VCaP (cell line): ENCODE measurements around the gene RNF144A.
A peak's percentile ranks its signal among the peaks of the same experiment; 100 is the strongest.

Experiments used
- H3K27ac ChIP-seq: fragments of 450-650 bp; 2 replicates; pipeline ENCODE4 v1.5.1; 2017
- CTCF ChIP-seq: fragments of 450-650 bp; conservative IDR thresholded peaks from 2 replicates; pipeline ENCODE4 v1.5.1; 2017; ENCODE audit warnings: mild to moderate bottlenecking, moderate library complexity

RNF144A gene

GRCh38 chr2:6937157-6937556 is 19.9 kb downstream of the RNF144A start:
- no peak for TF ChIP-seq CTCF
- H3K27ac ChIP-seq, result peak overlapping the region; percentile 50

GRCh38 chr2:6937582-6937981 is 20.4 kb downstream of the RNF144A start:
- TF ChIP-seq CTCF, result no peak
- peak overlapping the region; percentile 50 for H3K27ac ChIP-seq

- H3K27ac ChIP-seq, result no peak overlapping the region
- no peak for TF ChIP-seq CTCF
Measured at GRCh38 chr2:6939071-6939470, 21.9 kb downstream of the RNF144A start.

GRCh38 chr2:6940820-6941219 is 23.6 kb downstream of the RNF144A start:
- peak overlapping the region; percentile 48; the same call in 1 of the 2 replicates for H3K27ac ChIP-seq
- no peak for TF ChIP-seq CTCF

GRCh38 chr2:6941299-6942046 is 24.3 kb downstream of the RNF144A start:
- no peak for TF ChIP-seq CTCF
- H3K27ac ChIP-seq, result peak overlapping the region; percentile 48; the same call in 1 of the 2 replicates

GRCh38 chr2:6942848-6943247 is 25.6 kb downstream of the RNF144A start:
- no peak overlapping the region for H3K27ac ChIP-seq
- TF ChIP-seq CTCF, result no peak

GRCh38 chr2:6943523-6943922 is 26.3 kb downstream of the RNF144A start:
- no peak overlapping the region for H3K27ac ChIP-seq
- no peak for TF ChIP-seq CTCF
